Pulmonary artery endothelial cell (primary cell): ENCODE results near the gene EMX1. TPM values are rescaled to one million over a fixed set of nuclear protein-coding genes. Genes with fewer than 3 reads are reported as not detected.

Experiments
- DNase-seq: peaks from one replicate; pipeline ENCODE4 v3.0.0-alpha.2; 2011; ENCODE audit warnings: low read depth, low spot score
- total RNA-seq: library from RNA; depleted of rRNA; stranded (reverse); fragments of >200 nt; gene quantifications from 2 replicates; pipeline ENCODE4 v1.2.3, GENCODE V29; 2014

Gene EMX1
- total RNA-seq, 1 donor from 2014 or later = not detected

- DNase-seq = no peak
These were observed 41.4 kb downstream of the EMX1 start for GRCh38 chr2:72958542-72959385.

- DNase-seq = no peak
These were observed 42.2 kb downstream of the EMX1 start for GRCh38 chr2:72959554-72959953.

GRCh38 chr2:72959995-72960981, 43.0 kb downstream of the EMX1 start:
- DNase-seq = no peak

- no peak for DNase-seq
These were observed 43.9 kb downstream of the EMX1 start for GRCh38 chr2:72961036-72961720.

- no peak for DNase-seq
These were observed 44.6 kb downstream of the EMX1 start for GRCh38 chr2:72961853-72962468.

GRCh38 chr2:72962911-72963310, 45.6 kb downstream of the EMX1 start:
- no peak for DNase-seq

- DNase-seq = no peak
These were observed 46.3 kb downstream of the EMX1 start for GRCh38 chr2:72963423-72964145.

- DNase-seq = no peak
These were observed 46.8 kb downstream of the EMX1 start for GRCh38 chr2:72964146-72964525.

- no peak for DNase-seq
These were observed 47.7 kb downstream of the EMX1 start for GRCh38 chr2:72965016-72965415.

GRCh38 chr2:72965770-72966450, 48.6 kb downstream of the EMX1 start:
- DNase-seq = no peak

- no peak for DNase-seq
These were observed 51.0 kb downstream of the EMX1 start for GRCh38 chr2:72968286-72968685.

- DNase-seq = no peak
These were observed 52.4 kb downstream of the EMX1 start for GRCh38 chr2:72969706-72970105.

GRCh38 chr2:72971036-72971435, 53.7 kb downstream of the EMX1 start:
- DNase-seq = no peak

- no peak for DNase-seq
These were observed 55.2 kb downstream of the EMX1 start for GRCh38 chr2:72972352-72973136.

- DNase-seq = no peak
These were observed 55.8 kb downstream of the EMX1 start for GRCh38 chr2:72973137-72973535.

- DNase-seq = no peak
These were observed 56.5 kb downstream of the EMX1 start for GRCh38 chr2:72973566-72974435.

- no peak for DNase-seq
These were observed 57.1 kb downstream of the EMX1 start for GRCh38 chr2:72974436-72974754.

- no peak for DNase-seq
These were observed 57.7 kb downstream of the EMX1 start for GRCh38 chr2:72975017-72975416.
